NCI-H2227 (cell line): ENCODE measurements around the gene CEP44.

Experiments used
- DNase-seq: peaks from one replicate; lab custom pipeline; 2025; ENCODE audit not compliant: unreplicated experiment; lab: John Stamatoyannopoulos, UW

Gene CEP44

GRCh38 chr4:174380699-174381439, 97.2 kb downstream of the CEP44 start:
- DNase-seq = no peak

GRCh38 chr4:174381440-174381800, 97.7 kb downstream of the CEP44 start:
- DNase-seq = no peak
